GM13977 (cell line): Measurements from ENCODE around the gene SUPT3H.
"Not testable (repeated sequence)": the region's sequence is repeated elsewhere in the genome, so short reads cannot be mapped to it uniquely, and the experiment has no call there.

ENCODE experiments used
- DNase-seq: peaks from one replicate; pipeline ENCODE4 v3.0.0; 2012; ENCODE audit warnings: low spot score
- CTCF ChIP-seq: IDR thresholded peaks from 2 replicates; pipeline ENCODE4 v1.5.1; 2012; ENCODE audit warnings: mild to moderate bottlenecking, control low read depth; ENCODE audit not compliant: insufficient read depth; ENCODE audit errors: extremely low read depth, missing control alignments
- in situ Hi-C: fragments of 300-500 bp; cut with MboI; formaldehyde crosslinking; loops from one replicate; pipeline ENCODE4 v1.12.0; 2022; ENCODE audit warnings: low sequenced_read_pairs, low pct_unique_long_range_greater_than_20kb, mixed read lengths, inconsistent platforms; ENCODE audit not compliant: unreplicated experiment

SUPT3H gene

GRCh38 chr6:45192556-45192955, 185.2 kb downstream of the SUPT3H start:
- TF ChIP-seq CTCF: no peak
- no peak for DNase-seq
- in situ Hi-C loops: no loop called here

GRCh38 chr6:45191414-45191813, 186.3 kb downstream of the SUPT3H start:
- TF ChIP-seq CTCF: no peak
- no peak for DNase-seq
- in situ Hi-C loops: no loop called here

GRCh38 chr6:45187836-45188235, 189.9 kb downstream of the SUPT3H start:
- no peak for DNase-seq
- in situ Hi-C loops: no loop called here
- no peak for TF ChIP-seq CTCF

- no peak for DNase-seq
- in situ Hi-C loops: no loop called here
- no peak for TF ChIP-seq CTCF
These were observed 192.1 kb downstream of the SUPT3H start for GRCh38 chr6:45185403-45186251.

- no peak for DNase-seq
- no peak for TF ChIP-seq CTCF
- in situ Hi-C loops: no loop called here
These were observed 192.8 kb downstream of the SUPT3H start for GRCh38 chr6:45184937-45185336.

- no peak for DNase-seq
- no peak for TF ChIP-seq CTCF
- in situ Hi-C loops: no loop called here
These were observed 193.7 kb downstream of the SUPT3H start for GRCh38 chr6:45184040-45184439.

GRCh38 chr6:45176373-45176772, 201.4 kb downstream of the SUPT3H start:
- DNase-seq, in situ Hi-C loops: not testable (repeated sequence)
